GM23248 (cell line): Measurements from ENCODE around the gene LONP2.

ENCODE experiments used
- EZH2 ChIP-seq: fragments of 200-600 bp; sonication (generic); IDR thresholded peaks from 2 replicates; pipeline ENCODE4 v1.6.1; 2018; ENCODE audit warnings: antibody characterized with exemption, mild to moderate bottlenecking; ENCODE audit not compliant: insufficient read depth, poor library complexity, severe bottlenecking
- EZH2phosphoT487 ChIP-seq: fragments of 200-600 bp; sonication (generic); IDR thresholded peaks from 2 replicates; pipeline ENCODE4 v1.6.1; 2018; ENCODE audit warnings: antibody characterized with exemption, moderate library complexity, mild to moderate bottlenecking, low read depth; ENCODE audit not compliant: insufficient read depth

DNA sequence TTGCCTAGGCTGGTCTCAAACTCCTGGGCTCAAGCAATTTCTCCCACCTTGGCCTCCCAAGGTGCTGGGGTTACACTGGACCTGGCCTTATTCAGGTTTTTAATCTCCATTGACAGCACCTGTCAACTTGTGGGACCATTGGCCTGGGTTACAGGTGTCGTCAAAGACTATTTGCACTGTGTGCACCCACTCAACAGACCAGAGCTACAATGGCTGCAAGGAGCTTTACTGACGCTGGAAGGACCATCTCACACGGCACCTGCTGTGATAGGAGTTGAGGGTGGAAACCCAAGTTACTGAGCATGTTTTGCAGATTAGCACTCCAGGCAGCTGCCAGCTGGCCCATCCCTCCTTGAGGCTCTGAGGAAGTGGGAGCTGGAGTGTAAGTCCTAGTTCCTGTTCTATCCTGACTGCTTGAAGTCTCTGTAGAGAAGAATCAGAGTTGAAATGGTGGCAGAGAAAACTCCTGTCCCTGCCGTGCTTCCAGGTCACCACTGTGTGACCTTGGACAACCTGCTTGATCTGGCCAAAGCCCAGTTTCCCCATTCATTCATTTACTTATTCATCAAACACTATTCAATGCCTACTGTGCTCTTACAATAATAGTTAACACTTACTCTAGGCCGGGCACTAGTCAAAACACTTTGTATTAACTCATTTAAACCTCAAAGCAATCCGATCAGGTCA is 42.4 kb upstream of the LONP2 start:
- no peak for TF ChIP-seq EZH2
- no peak for TF ChIP-seq EZH2phosphoT487
